GM19328 (cell line): ENCODE data around the gene MTARC1.
A peak's percentile ranks its signal among the peaks of the same experiment; 100 is the strongest.

Experiments used
- ATAC-seq: cut with Tn5 transposase; IDR thresholded peaks from one replicate; pipeline ENCODE4 v1.9.1; 2021; ENCODE audit warnings: mild to moderate bottlenecking, moderate library complexity; ENCODE audit not compliant: unreplicated experiment

Gene MTARC1

DNA sequence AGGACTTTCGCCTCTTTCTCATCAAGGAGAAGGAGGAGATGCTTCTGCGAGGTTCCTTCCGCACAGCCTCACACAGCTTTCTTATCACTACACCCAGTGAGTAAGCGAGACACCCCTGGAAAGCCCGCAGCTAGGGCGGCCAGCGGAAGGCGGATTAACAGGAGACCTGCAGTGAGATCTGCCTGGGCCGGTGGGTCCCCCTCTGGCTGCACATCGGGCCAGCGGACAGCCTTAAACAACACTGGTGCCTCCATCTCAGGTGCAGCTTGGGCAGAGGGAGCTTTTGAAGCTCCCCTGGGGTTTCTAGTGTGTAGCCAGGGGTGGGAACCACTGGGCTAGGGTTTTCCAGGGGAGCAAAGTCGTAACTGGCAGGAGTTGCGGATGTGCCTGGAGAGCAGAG, 17.5 kb upstream of the MTARC1 start:
- ATAC-seq, result no peak

GRCh38 chr1:220770245-220770913, 16.3 kb upstream of the MTARC1 start:
- ATAC-seq, result peak; percentile 60

GRCh38 chr1:220772846-220773245, 13.9 kb upstream of the MTARC1 start:
- ATAC-seq, result no peak

DNA sequence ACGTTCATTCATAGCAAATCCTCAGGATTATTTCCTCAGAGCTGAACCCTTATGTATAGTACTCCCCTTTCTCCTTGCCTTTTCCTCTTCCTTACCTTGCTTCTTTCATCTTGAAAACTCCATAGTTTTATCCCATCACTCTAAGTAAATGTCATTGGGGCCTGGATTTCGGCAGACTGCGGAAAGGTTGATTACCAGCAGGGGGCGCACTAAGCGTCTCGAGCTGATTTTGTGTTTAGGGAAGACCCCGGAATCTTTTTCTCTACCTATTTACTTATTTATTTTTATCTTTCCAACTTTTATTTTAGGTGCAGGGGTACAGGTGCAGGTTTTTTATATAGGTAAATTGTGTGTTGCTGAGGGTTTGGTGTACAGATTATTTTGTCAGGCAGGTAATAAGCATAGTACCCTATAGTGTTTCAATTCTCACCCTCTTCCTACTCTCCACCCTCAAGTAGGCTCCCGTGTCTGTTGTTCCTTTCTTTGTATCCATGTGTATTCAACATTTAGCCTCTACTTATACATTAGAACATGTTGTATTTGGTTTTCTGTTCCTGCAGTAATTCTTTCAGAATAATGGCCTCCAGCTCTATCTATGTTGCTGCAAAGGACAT, 11.4 kb upstream of the MTARC1 start:
- no peak for ATAC-seq

GRCh38 chr1:220776254-220776653, 10.5 kb upstream of the MTARC1 start:
- no peak for ATAC-seq

GRCh38 chr1:220776720-220777326, 9.9 kb upstream of the MTARC1 start:
- ATAC-seq, result peak; percentile 93

DNA sequence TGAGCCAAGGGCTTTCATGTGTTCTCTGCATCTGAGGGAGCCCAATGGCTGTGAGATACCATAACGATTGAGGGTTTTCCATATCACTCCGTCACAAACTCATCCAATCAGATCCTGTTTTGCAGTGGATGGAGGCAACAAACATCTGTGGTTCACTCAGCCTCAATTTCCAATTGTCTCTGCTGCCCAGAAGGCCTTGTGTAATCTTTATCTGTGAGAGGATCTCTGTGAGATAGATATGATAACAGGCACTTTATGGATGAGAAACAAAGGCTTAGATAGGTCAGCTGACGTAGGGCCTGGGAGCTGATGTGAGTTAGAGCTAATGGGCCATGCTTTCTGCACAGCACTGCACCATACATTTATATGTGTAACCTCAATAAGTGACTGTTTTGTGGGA, 3.3 kb upstream of the MTARC1 start:
- no peak for ATAC-seq

GRCh38 chr1:220784751-220785150, 2.0 kb upstream of the MTARC1 start:
- no peak for ATAC-seq

- ATAC-seq, result no peak
Observed at GRCh38 chr1:220785166-220786056, 1.3 kb upstream of the MTARC1 start.

DNA sequence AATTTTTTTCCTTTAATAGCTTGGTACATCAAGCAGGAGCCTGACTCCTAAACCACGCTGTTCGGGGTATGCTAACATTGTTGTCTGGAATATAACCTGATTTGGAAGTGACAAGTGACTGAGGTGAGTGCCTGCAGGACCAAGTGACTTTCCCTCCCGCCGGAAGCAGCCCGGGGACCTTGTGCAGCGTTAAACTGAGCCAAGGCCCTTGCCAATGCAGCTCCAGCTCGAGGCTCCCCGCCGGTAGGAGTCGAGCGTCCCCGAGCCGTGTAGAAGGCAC, 716 bp upstream of the MTARC1 start:
- ATAC-seq, result no peak

DNA sequence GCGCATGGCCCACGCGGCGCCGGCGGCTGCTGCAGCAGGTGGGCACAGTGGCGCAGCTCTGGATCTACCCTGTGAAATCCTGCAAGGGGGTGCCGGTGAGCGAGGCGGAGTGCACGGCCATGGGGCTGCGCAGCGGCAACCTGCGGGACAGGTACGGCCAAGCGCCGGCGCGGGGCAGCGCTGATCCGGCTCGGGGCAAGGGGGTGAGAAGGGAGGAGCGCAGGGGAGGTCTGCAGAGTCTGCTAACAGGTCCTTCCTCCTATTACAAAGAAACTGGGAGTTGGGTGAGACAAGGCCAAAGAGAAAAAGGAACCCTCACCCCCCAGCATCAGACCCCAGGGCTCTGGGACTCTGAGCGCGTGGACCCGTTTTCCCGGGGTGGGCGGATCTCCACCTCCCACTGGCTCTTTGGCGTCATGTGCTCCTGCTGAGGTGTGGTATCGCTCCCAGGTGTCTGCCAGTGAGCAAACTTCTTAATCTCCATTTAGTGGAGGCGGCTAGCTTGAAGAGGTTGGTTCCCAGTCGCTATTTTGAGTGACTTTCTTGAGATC, 431 bp downstream of the MTARC1 start:
- peak; percentile 32 for ATAC-seq

- no peak for ATAC-seq
Observed at GRCh38 chr1:220788900-220789299, 2.2 kb downstream of the MTARC1 start.

GRCh38 chr1:220789532-220790147, 2.9 kb downstream of the MTARC1 start:
- no peak for ATAC-seq

DNA sequence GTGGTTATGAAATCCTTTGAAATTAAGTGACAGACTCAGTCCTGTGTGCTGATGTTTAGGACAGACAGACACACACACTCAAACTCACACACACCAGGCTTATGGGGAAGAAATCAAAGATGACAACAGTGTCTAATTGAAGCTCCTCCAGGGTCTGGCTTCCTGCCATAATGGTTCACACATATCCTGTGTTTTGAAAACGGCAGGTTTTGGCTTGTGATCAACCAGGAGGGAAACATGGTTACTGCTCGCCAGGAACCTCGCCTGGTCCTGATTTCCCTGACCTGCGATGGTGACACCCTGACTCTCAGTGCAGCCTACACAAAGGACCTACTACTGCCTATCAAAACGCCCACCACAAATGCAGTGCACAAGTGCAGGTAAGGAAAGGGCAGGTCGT, 4.6 kb downstream of the MTARC1 start:
- no peak for ATAC-seq

DNA sequence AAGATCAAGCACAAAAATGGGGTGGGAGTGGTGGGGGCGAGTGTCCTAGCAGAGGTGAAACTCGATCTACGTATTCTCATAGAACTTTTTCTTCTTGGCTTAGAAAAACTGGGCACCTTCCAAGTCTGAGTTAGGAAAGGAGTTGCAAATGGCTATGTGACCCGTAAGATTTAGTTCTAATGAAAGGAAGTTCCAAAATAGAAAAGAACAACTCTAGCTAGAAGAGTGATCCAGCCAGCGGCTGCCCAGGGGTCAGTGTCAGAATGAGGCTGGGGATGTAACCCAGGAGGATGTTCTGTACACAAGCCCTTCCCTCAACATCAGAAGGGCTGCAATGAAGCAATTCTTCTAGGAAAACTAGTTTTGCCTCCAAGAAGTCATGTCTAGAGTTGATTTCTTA, 5.2 kb downstream of the MTARC1 start:
- ATAC-seq, result no peak

- ATAC-seq, result no peak
Observed at GRCh38 chr1:220796530-220796929, 9.8 kb downstream of the MTARC1 start.

GRCh38 chr1:220797044-220797443, 10.3 kb downstream of the MTARC1 start:
- no peak for ATAC-seq

DNA sequence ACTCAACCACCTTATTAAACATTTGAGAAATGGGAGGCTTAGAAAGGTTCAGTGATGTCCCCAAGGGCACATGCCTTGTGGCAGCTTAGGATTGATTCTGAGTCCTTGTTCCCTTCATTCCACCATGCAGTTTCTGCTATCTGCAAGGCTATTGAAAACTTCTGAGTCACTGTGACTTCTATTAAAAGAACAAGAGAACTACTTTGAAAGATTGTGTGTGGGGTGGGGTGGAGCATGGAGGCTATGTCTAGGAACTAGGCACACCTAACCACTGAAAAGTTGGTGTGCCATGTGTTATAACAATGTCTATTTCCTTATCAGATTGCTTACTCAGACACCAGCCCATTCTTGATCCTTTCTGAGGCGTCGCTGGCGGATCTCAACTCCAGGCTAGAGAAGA, 10.8 kb downstream of the MTARC1 start:
- no peak for ATAC-seq

- ATAC-seq, result no peak
Observed at GRCh38 chr1:220798338-220798737, 11.6 kb downstream of the MTARC1 start.

DNA sequence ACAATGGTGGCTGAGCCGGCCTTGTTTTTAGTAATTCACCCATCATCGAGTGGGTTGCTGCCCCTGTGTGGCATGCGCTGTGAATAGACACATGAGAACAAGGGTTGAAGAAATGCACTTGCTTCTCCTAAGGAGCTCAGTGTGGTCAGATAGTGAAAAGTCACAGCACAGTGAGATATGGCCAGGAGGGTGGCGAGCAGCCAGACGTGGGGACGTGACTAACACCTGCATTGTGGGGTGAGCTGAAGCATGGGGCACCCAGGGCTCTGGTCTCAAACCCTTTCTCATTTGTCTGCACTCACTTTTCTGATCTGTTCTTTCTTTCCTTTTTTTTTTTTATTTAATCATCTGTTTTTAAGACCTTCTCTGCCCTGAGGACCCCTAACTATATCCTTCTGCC, 13.5 kb downstream of the MTARC1 start:
- ATAC-seq, result no peak
